Progenitor cell of endocrine pancreas (in vitro differentiated cells): ENCODE measurements around the gene MAL. TPM values are rescaled to one million over a fixed set of nuclear protein-coding genes. Genes with fewer than 3 reads are reported as not detected.

Source experiments
- DNase-seq: peaks from one replicate; pipeline ENCODE4 v3.0.0; 2021; ENCODE audit warnings: low spot score; ENCODE audit not compliant: unreplicated experiment
- H3K27ac Mint-ChIP-seq: 2 replicates; pipeline ENCODE4 v1.8.0; 2021; ENCODE audit warnings: mild to moderate bottlenecking, moderate library complexity, mixed read lengths
- H3K27me3 Mint-ChIP-seq: 2 replicates; pipeline ENCODE4 v1.8.0; 2021; ENCODE audit warnings: mixed read lengths
- H3K36me3 Mint-ChIP-seq: 2 replicates; pipeline ENCODE4 v1.8.0; 2022; ENCODE audit warnings: mixed read lengths; ENCODE audit not compliant: insufficient read depth
- H3K4me1 Mint-ChIP-seq: 2 replicates; pipeline ENCODE4 v1.8.0; 2021; ENCODE audit warnings: low read depth, mixed read lengths
- H3K4me3 Mint-ChIP-seq: 2 replicates; pipeline ENCODE4 v1.8.0; 2021; ENCODE audit warnings: low read depth, mild to moderate bottlenecking, moderate library complexity, mixed read lengths
- H3K9me3 Mint-ChIP-seq: 2 replicates; pipeline ENCODE4 v1.8.0; 2021; ENCODE audit warnings: low read depth, mixed read lengths
- CTCF ChIP-seq: fragments of 200-600 bp; sonication (generic); IDR thresholded peaks from one replicate; pipeline ENCODE4 v1.5.0; 2021; ENCODE audit warnings: antibody characterized with exemption, mild to moderate bottlenecking; ENCODE audit not compliant: unreplicated experiment
- total RNA-seq: library from RNA; stranded (reverse); gene quantifications from 2 replicates; pipeline ENCODE4 v1.2.1, GENCODE V29; 2021

Gene MAL
- total RNA-seq, 1 donor from 2014 or later, result not detected

DNA sequence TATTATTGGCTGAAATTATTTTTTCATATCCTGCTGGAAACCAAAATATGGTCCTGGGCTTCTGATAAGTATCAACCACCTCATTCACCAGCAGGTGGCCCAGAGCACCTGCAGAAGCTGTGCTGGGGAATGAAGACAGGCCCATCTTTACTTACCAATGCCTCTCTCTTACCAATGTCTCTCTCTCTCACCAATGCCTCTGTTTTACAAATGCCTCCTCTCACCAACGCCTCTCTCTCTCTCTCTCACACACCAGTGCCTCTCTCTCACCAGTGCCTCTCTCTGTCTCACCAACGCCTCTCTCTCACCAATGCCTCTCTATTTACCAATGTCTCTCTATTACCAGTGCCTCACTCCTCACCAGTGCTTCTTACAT is 2.3 kb upstream of the MAL start:
- no peak for DNase-seq
- Mint-ChIP-seq H3K4me3 (no peak overlapping the region), H3K9me3 (no peaks in the 10 kb centered on the region), H3K27me3 (peaks cover 69% of the 10 kb centered on the region), H3K27ac (no peak overlapping the region), H3K36me3 (no peaks in the 10 kb centered on the region), H3K4me1 (peaks cover 15% of the 10 kb centered on the region)
- TF ChIP-seq CTCF, result peak; percentile 47

- no peak for DNase-seq
- H3K9me3 Mint-ChIP-seq, result no peaks in the 10 kb centered on the region
- no peak for TF ChIP-seq CTCF
- H3K4me3 Mint-ChIP-seq, result no peak overlapping the region
- H3K36me3 Mint-ChIP-seq, result no peaks in the 10 kb centered on the region
- no peak overlapping the region for H3K27ac Mint-ChIP-seq
- H3K27me3 Mint-ChIP-seq, result peaks cover 76% of the 10 kb centered on the region
- H3K4me1 Mint-ChIP-seq, result peaks cover 14% of the 10 kb centered on the region
Observed at GRCh38 chr2:95024371-95024770, 1.1 kb upstream of the MAL start.

DNA sequence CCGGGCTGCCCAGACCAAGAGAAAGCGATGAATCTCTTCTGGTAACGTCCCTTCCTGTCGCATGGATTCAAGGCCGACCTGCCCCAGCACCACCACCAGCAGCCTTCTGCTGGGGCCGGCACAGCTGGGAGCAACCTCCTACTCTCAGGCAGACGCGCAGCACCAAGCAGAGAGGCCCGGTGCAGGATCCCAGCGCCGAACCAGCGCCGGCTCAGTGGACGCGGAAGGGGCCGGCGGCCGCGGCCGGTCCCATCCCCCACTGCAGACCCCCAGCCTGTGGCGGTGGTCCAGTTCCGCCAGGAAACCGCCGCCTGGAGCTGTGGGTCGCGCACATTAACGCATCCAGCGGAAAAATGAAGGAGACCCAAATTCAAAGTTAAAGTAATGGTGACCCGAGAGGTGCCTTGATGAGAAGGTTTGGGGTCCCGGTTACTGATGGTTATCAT is 525 bp upstream of the MAL start:
- H3K27ac Mint-ChIP-seq, result no peak overlapping the region
- DNase-seq, result no peak
- no peak for TF ChIP-seq CTCF
- peaks cover 11% of the 10 kb centered on the region for H3K4me1 Mint-ChIP-seq
- no peak overlapping the region for H3K4me3 Mint-ChIP-seq
- H3K9me3 Mint-ChIP-seq, result no peaks in the 10 kb centered on the region
- no peaks in the 10 kb centered on the region for H3K36me3 Mint-ChIP-seq
- H3K27me3 Mint-ChIP-seq, result peaks cover 77% of the 10 kb centered on the region

DNA sequence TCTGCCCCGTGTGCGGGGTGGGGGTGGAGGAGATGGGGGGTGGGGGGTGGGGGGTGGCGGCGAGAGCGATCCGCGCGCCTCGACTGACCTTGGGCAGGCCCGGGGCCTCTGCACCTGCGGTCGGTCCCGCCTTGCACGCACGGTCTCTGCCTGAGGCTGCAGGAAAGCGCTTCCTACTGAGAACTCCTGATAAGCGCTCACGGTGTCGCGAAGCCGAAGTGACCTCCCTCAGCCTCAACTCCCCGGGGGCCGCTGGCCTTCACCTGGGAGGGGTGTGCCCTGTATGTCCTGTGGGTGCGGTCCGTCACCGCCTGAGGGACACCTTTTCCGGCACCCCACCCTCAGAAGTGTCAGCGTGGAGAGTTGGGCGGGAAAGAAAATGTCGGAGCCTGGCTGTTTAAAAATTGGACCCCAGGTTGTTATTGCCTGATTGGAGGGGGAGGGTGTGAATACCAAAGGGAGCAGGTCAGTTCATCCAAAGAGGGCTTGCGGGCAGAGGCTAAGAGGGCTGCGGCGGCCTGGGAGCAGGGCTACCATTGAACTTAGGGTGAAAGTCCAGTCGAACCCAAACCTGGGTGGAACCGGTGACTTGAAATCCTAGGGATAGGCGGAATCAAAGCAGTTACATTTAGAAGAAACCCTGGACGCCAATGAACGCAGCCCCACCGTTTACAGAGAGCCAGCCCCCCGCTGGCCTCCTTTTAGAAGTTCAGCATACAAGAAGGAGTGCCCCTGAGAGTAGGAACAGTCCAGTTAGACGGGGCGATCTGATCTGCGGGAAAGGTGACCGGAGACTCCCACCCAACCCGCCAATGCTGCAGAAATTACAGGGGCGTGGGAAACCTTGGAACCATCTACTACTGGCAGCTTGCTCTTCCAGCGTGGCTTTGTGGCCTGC is 1.2 kb downstream of the MAL start:
- DNase-seq, result no peak
- Mint-ChIP-seq H3K9me3 (no peaks in the 10 kb centered on the region), H3K4me3 (peak overlapping the region; percentile 68), H3K27ac (no peak overlapping the region), H3K27me3 (peaks cover 88% of the 10 kb centered on the region), H3K4me1 (peaks cover 8% of the 10 kb centered on the region), H3K36me3 (no peaks in the 10 kb centered on the region)
- no peak for TF ChIP-seq CTCF

- DNase-seq, result no peak
- Mint-ChIP-seq H3K9me3 (no peaks in the 10 kb centered on the region), H3K27me3 (peaks cover 87% of the 10 kb centered on the region), H3K4me3 (no peak overlapping the region), H3K27ac (no peak overlapping the region), H3K4me1 (peaks cover 8% of the 10 kb centered on the region), H3K36me3 (no peaks in the 10 kb centered on the region)
- no peak for TF ChIP-seq CTCF
Observed at GRCh38 chr2:95027369-95027720, 1.8 kb downstream of the MAL start.
